ENCODE measurements around the gene MCUB.

MCUB gene

DNA sequence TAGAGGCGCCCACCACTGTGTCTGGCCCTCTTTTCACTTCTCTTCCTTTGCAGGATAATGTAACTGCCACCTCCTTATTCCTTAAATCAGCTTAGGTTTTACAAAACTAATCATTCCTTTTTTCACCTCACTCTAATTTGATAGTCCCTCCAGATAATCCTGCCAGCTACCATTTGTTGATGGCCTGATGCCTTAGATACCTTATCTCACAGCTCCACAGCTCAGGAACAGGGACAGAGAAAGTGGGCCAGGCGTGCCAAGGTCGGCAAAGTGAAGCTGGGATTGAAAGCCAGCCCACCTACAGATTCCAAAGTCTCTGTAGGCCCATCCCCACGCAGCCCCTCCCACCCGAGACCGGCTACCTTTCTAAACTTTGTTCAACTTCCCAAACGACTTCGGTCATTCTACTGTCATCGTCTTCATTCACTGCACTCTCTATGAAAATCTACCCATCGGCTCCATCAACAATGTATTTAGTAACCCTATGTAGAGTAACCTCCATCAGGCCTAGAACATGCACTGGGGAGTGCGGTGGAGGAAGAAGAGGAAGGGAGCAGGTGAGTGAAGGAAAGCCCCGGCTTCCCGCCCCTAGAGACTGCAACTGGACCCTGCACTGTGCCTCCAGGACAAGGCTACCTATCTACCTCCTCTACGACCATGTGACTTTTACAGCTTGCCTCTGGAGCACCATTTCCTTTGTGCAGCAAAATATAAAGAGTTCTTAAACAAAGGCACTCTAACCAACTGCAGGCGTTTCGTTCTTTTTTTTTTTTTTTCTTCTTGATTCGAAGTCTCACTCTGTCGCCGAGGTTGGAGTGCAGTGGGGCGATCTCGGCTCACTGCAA lies 141.7 kb downstream of the MCUB start:
- Histone ChIP-seq H3K9me3 (ENCODE audit: insufficient read depth, low read length) (no peaks in the 10 kb centered on the region), H2AFZ (ENCODE audit: low read depth, low read length, severe bottlenecking) (no peak overlapping the region), H3K27ac (ENCODE audit: low read depth, low read length) (no peak overlapping the region), H3K36me3 (ENCODE audit: low read length) (no peaks in the 10 kb centered on the region), H4K20me1 (ENCODE audit: low read depth, low read length) (no peaks in the 10 kb centered on the region), H3F3A (ENCODE audit: insufficient read depth) (peaks cover 7% of the 10 kb centered on the region; the same call in 1 of the 2 replicates), H3K79me2 (ENCODE audit: insufficient read depth, low read length) (no peaks in the 10 kb centered on the region), H3K27me3 (ENCODE audit: low read length) (no peaks in the 10 kb centered on the region), H3K9me2 (replicated peaks; ENCODE audit: insufficient read depth, low read length) (no peaks in the 10 kb centered on the region), H3K9ac (ENCODE audit: low read length) (peak overlapping the region; percentile 64), H3K4me2 (ENCODE audit: low read depth, low read length, poor library complexity, severe bottlenecking) (peak overlapping the region; percentile 66), H3K4me3 (ENCODE audit: insufficient read depth, low read length, poor library complexity, severe bottlenecking) (no peak overlapping the region)
- TF ChIP-seq, protein P1, sequence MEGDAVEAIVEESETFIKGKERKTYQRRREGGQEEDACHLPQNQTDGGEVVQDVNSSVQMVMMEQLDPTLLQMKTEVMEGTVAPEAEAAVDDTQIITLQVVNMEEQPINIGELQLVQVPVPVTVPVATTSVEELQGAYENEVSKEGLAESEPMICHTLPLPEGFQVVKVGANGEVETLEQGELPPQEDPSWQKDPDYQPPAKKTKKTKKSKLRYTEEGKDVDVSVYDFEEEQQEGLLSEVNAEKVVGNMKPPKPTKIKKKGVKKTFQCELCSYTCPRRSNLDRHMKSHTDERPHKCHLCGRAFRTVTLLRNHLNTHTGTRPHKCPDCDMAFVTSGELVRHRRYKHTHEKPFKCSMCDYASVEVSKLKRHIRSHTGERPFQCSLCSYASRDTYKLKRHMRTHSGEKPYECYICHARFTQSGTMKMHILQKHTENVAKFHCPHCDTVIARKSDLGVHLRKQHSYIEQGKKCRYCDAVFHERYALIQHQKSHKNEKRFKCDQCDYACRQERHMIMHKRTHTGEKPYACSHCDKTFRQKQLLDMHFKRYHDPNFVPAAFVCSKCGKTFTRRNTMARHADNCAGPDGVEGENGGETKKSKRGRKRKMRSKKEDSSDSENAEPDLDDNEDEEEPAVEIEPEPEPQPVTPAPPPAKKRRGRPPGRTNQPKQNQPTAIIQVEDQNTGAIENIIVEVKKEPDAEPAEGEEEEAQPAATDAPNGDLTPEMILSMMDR (IDR thresholded peaks at IDR 0.05; ENCODE audit: insufficient read depth, low read length, poor library complexity, severe bottlenecking): no peak
- TF ChIP-seq EZH2phosphoT487 (conservative IDR thresholded peaks at IDR 0.05; ENCODE audit: low read length): no peak

DNA sequence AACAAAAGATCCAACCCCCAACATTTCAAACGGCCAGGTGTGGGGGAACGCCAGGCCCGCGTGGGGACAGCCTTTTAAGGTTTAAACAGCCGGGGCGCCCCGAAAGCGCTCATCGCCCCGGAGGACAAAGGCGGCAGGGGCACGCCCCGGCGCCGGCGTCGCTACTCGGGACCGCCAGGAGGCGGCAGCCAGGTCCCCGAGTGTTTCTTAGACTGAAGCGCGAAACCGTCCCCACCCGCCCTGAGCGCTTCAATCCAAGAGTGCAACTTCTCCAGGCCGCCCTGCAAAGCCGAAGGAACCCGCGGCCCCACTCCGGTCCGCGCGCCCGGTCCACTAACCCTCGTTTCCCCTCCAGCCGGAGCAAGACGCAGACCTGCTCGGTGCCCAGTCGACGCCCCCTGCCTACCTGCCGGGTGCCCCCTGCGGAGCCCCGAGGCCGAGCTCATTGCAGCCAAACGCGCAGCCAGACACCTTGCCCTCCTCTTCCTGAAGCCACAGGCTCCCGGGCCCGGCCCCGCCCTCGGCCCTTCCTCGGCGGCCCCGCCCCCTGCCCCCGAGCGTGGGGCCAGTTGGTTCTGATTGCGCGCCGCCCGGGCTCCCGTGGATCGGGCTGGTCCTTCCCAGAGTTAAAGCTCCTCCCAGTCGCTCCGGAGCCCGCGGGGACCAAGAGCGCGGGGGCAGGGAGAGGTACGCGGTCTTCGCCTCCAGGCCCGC lies 143.1 kb downstream of the MCUB start, which contains the start of gene CASP6:
Gene CASP6, minus strand, starts transcription at position 496 of the 714 bp plus-strand sequence. Its CDS starts 50 bp downstream, at position 446.
- Histone ChIP-seq H3K4me3 (ENCODE audit: insufficient read depth, low read length, poor library complexity, severe bottlenecking) (peak within 1 kb of the TSS; percentile 74), H4K20me1 (ENCODE audit: low read depth, low read length) (no peaks in the 10 kb centered on the region), H3K27ac (ENCODE audit: low read depth, low read length) (no peak within 1 kb of the TSS), H3K9me3 (ENCODE audit: insufficient read depth, low read length) (no peaks in the 10 kb centered on the region), H3K9ac (ENCODE audit: low read length) (peak within 1 kb of the TSS; percentile 64), H3K4me2 (ENCODE audit: low read depth, low read length, poor library complexity, severe bottlenecking) (peak within 1 kb of the TSS; percentile 66), H3K27me3 (ENCODE audit: low read length) (no peaks in the 10 kb centered on the region), H2AFZ (ENCODE audit: low read depth, low read length, severe bottlenecking) (peak within 1 kb of the TSS; percentile 87), H3K9me2 (replicated peaks; ENCODE audit: insufficient read depth, low read length) (no peaks in the 10 kb centered on the region), H3K79me2 (ENCODE audit: insufficient read depth, low read length) (no peaks in the 10 kb centered on the region), H3F3A (ENCODE audit: insufficient read depth) (peaks cover 7% of the 10 kb centered on the region; the same call in 1 of the 2 replicates), H3K36me3 (ENCODE audit: low read length) (no peaks in the 10 kb centered on the region)
- TF ChIP-seq EZH2phosphoT487 (conservative IDR thresholded peaks at IDR 0.05; ENCODE audit: low read length): no peak
- TF ChIP-seq, protein P1 (IDR thresholded peaks at IDR 0.05; ENCODE audit: insufficient read depth, low read length, poor library complexity, severe bottlenecking): no peak

DNA sequence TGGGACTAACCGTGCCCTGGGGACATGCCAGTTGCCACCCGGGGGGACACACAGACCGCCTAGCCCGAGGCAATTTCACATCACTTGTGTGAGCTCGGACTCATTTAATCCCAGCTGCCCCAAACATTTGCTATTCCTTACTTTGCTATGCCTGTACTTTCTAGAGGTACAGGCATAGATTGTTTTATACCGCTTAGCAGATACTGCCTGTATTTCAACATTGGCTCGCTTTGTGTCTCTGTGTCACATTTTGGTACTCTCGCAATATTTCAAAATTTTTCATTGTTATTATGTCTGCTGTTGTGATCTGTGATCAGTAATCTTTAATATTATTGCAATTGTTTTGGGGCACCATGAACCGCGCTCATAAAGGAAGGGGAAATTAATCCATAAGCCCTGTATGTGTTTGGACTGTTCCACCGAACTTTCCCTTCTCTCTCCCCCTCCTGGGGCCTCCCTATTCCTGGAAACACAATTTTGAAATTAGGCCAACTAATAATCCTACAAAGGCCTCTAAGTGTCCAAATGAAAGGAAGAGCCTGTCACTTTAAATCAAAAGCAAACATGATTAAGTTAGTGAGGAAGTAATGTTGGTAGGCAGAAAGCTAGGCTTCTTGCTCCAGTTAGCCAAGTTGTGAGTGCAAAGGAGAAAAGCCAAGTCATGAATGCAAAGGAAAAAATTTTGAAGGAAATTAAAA lies 143.8 kb downstream of the MCUB start:
- Histone ChIP-seq H2AFZ (ENCODE audit: low read depth, low read length, severe bottlenecking) (peak overlapping the region; percentile 87), H3K4me2 (ENCODE audit: low read depth, low read length, poor library complexity, severe bottlenecking) (peak overlapping the region; percentile 66), H3K9me2 (replicated peaks; ENCODE audit: insufficient read depth, low read length) (no peaks in the 10 kb centered on the region), H3K27ac (ENCODE audit: low read depth, low read length) (no peak overlapping the region), H3K9ac (ENCODE audit: low read length) (peak overlapping the region; percentile 64), H3K9me3 (ENCODE audit: insufficient read depth, low read length) (no peaks in the 10 kb centered on the region), H3F3A (ENCODE audit: insufficient read depth) (peaks cover 7% of the 10 kb centered on the region; the same call in 1 of the 2 replicates), H3K27me3 (ENCODE audit: low read length) (no peaks in the 10 kb centered on the region), H3K36me3 (ENCODE audit: low read length) (no peaks in the 10 kb centered on the region), H4K20me1 (ENCODE audit: low read depth, low read length) (no peaks in the 10 kb centered on the region), H3K79me2 (ENCODE audit: insufficient read depth, low read length) (no peaks in the 10 kb centered on the region), H3K4me3 (ENCODE audit: insufficient read depth, low read length, poor library complexity, severe bottlenecking) (peak overlapping the region; percentile 74)
- TF ChIP-seq EZH2phosphoT487 (conservative IDR thresholded peaks at IDR 0.05; ENCODE audit: low read length): no peak
- TF ChIP-seq, protein P1 (IDR thresholded peaks at IDR 0.05; ENCODE audit: insufficient read depth, low read length, poor library complexity, severe bottlenecking): no peak

Measured in SU-DHL-6 (cell line).